ENCODE data around the gene HMGCS1.
A peak's percentile ranks its signal among the peaks of the same experiment; 100 is the strongest.
"Not testable (repeated sequence)": the region's sequence is repeated elsewhere in the genome, so short reads cannot be mapped to it uniquely, and the experiment has no call there.

The HMGCS1 gene

GRCh38 chr5:43312076-43312661 lies 1.0 kb downstream of the HMGCS1 start:
- no peak for DNase-seq

GRCh38 chr5:43309637-43310036 lies 3.6 kb downstream of the HMGCS1 start:
- no peak for DNase-seq

GRCh38 chr5:43309122-43309521 lies 4.1 kb downstream of the HMGCS1 start:
- no peak for DNase-seq

- DNase-seq, result not testable (repeated sequence)
These were observed 6.3 kb downstream of the HMGCS1 start for GRCh38 chr5:43306954-43307353.

GRCh38 chr5:43305948-43306565 lies 7.2 kb downstream of the HMGCS1 start:
- peak; percentile 32 for DNase-seq

- no peak for DNase-seq
These were observed 8.7 kb downstream of the HMGCS1 start for GRCh38 chr5:43304525-43304924.

- no peak for DNase-seq
These were observed 10.0 kb downstream of the HMGCS1 start for GRCh38 chr5:43303242-43303641.

- DNase-seq, result no peak
These were observed 10.7 kb downstream of the HMGCS1 start for GRCh38 chr5:43302481-43302880.

GRCh38 chr5:43301653-43302091 lies 11.5 kb downstream of the HMGCS1 start:
- no peak for DNase-seq

GRCh38 chr5:43300112-43300511 lies 13.1 kb downstream of the HMGCS1 start:
- DNase-seq, result no peak

- DNase-seq, result no peak
These were observed 14.8 kb downstream of the HMGCS1 start for GRCh38 chr5:43298443-43298842.

GRCh38 chr5:43296835-43297234 lies 16.4 kb downstream of the HMGCS1 start:
- DNase-seq, result no peak

GRCh38 chr5:43295202-43295601 lies 18.0 kb downstream of the HMGCS1 start:
- DNase-seq, result no peak

GRCh38 chr5:43294226-43294625 lies 19.0 kb downstream of the HMGCS1 start:
- no peak for DNase-seq

- DNase-seq, result no peak
These were observed 22.5 kb downstream of the HMGCS1 start for GRCh38 chr5:43290726-43291125.

GRCh38 chr5:43288269-43288831 lies 24.9 kb downstream of the HMGCS1 start:
- DNase-seq, result no peak

- DNase-seq, result no peak
These were observed 25.7 kb downstream of the HMGCS1 start for GRCh38 chr5:43287493-43287892.

- no peak for DNase-seq
These were observed 26.6 kb downstream of the HMGCS1 start for GRCh38 chr5:43286623-43287022.

GRCh38 chr5:43281840-43282658 lies 31.2 kb downstream of the HMGCS1 start:
- no peak for DNase-seq

- DNase-seq, result no peak
These were observed 33.5 kb downstream of the HMGCS1 start for GRCh38 chr5:43279548-43280274.

GRCh38 chr5:43275391-43275790 lies 37.8 kb downstream of the HMGCS1 start:
- no peak for DNase-seq

- DNase-seq, result no peak
These were observed 38.6 kb downstream of the HMGCS1 start for GRCh38 chr5:43274435-43275114.
